Fibroblast of mammary gland (primary cell): ENCODE data around the gene DFFA.
A peak's percentile ranks its signal among the peaks of the same experiment; 100 is the strongest.

Experiments used
- DNase-seq: peaks from one replicate; pipeline ENCODE4 v3.0.0-alpha.2; 2010; ENCODE audit warnings: low read depth
- H3K4me3 ChIP-seq: 2 replicates; pipeline ENCODE4 v1.5.1; 2011; ENCODE audit warnings: low read depth, mild to moderate bottlenecking, low read length, moderate library complexity; ENCODE audit not compliant: control insufficient read depth
- TF ChIP-seq, protein P1 (sequence below): conservative IDR thresholded peaks from 2 replicates; pipeline ENCODE4 v1.5.1; 2011; ENCODE audit warnings: low read depth, low read length, inconsistent platforms; ENCODE audit not compliant: control insufficient read depth, insufficient read depth

Gene DFFA

DNA sequence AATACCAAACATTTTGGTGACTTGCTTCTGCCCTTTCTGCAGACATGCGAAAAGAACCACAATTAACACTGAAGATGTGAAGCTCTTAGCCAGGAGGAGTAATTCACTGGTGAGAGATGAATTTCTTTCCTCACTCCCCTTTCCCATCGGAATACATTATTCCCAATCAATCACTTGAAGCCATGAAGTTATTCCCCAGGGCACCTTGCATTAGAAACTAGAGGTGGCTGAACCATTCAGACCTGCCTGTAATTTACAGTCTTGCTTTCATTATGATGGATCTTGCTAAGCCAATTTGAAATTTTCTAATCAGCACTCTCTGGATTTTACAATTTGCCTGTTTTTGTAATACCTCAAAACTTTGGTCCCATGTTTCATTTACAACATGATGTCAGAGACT lies 32.0 kb downstream of the DFFA start:
- TF ChIP-seq, protein P1, sequence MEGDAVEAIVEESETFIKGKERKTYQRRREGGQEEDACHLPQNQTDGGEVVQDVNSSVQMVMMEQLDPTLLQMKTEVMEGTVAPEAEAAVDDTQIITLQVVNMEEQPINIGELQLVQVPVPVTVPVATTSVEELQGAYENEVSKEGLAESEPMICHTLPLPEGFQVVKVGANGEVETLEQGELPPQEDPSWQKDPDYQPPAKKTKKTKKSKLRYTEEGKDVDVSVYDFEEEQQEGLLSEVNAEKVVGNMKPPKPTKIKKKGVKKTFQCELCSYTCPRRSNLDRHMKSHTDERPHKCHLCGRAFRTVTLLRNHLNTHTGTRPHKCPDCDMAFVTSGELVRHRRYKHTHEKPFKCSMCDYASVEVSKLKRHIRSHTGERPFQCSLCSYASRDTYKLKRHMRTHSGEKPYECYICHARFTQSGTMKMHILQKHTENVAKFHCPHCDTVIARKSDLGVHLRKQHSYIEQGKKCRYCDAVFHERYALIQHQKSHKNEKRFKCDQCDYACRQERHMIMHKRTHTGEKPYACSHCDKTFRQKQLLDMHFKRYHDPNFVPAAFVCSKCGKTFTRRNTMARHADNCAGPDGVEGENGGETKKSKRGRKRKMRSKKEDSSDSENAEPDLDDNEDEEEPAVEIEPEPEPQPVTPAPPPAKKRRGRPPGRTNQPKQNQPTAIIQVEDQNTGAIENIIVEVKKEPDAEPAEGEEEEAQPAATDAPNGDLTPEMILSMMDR = no peak
- no peak overlapping the region for H3K4me3 ChIP-seq
- DNase-seq = no peak

DNA sequence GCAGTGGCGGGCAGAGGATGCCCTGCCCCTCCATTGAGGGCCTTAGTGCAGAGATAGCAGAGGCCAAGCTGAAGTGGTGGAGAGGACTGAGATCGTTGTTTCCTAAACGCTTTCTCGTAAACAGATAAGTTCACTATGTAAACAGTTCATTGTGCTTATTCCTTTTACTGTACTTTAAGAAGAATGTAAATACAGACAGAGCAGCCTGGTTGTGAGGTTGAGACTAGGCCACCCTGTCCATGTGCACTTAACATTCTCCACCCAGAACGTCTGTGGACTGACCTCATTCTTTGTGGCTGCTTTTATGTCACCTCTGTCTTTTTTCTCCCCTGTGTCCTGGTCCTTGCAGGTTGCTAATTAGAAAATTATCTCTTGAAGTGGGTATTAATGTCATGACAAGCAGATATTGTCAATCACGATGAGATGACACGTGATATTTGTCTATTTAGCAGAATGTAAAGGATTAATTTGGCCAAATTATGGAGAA lies 33.6 kb downstream of the DFFA start:
- TF ChIP-seq, protein P1 = no peak
- H3K4me3 ChIP-seq = no peak overlapping the region
- no peak for DNase-seq

DNA sequence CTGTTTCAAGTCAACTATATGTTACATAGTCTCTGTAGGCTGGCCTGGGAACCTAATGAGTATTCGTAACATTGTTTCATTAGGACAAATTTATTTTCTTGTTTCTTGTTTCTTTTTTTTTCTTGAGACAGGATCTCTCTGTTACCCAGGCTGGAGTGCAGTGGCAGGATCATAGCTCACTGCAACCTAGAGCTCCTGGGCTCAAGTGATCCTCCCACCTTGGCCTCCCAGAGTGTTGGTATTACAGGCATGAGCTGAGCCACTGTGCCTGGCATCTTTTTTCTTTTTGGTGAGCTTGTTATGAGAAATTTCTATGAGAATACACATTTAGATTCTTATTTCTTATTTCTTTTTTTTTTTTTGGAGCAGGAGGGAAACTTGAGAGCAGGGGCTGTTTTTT lies 35.3 kb downstream of the DFFA start:
- TF ChIP-seq, protein P1 = no peak
- DNase-seq = no peak
- H3K4me3 ChIP-seq = no peak overlapping the region

DNA sequence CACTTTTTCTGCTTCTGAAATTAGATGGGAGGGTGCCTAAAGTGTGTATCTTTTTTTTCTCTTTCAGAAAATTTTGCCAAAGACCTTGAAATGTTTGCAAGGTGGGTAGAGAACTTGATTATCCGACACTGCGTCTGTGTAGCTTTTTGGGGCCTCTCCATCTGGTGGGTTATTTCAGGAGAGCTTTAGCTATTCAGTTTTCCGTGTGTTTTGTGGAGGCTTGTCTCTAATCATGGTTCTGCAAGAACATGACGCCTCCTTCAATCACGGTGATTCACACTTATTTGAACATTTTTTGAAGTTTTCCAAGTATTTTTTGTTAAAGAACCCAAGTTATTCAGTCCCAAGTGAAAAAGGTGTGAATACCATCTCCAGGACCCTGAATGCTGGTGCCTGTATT lies 37.7 kb downstream of the DFFA start:
- H3K4me3 ChIP-seq = no peak overlapping the region
- TF ChIP-seq, protein P1 = no peak
- no peak for DNase-seq

DNA sequence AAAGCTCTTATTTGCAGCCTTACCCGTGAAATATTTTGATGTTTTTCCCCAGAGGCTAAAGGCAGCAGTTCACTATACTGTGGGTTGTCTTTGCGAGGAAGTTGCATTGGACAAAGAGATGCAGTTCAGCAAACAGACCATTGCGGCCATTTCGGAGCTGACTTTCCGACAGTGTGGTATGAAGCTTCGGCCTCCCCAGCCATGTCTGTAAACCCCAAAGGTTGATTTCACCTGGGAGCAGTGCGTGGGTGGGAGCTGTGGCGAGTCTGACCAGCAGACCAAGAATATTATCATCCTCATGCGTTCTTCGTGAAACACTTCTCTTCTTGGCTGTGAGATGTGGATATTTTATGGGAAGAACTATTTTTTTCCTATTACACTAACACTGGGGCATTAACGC lies 38.5 kb downstream of the DFFA start:
- DNase-seq = no peak
- no peak overlapping the region for H3K4me3 ChIP-seq
- TF ChIP-seq, protein P1 = no peak

DNA sequence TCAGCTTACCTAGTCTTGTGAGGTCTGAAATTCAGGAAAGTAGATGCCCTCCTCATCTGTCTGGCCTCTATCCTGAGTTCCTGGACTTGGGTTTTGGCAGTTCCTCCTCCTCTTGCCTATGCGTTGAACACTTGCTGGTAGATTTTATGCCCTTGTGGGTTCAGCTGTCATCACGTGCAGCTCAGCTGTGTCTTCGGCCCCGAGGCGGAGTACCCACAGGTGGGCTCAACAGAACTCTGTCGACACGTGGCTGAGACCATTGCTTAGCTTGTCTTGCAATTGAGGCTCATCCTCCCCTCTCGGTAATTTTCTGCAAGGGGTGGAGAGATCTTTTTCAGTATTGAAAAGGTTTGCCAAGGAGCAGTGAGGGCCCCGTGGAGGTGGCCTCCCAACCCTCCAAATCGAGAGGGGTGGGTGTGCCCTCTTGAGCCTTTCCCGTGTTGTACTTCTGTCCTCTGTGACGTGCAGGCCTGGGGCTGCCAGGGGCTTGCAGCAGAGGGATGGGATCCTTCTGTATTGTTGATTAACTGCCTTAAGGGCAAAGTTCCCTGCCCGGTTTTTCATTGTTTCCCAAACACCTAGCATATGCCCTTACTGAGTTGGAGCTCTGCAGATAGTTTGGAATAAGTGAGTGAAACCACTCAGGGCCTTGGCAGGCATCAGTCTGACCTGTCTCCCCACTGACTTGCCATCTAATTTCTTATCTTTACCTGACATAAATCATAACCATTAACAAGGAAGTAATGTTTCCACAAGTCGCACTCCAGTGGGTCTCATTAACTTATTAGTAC lies 39.2 kb downstream of the DFFA start:
- no peak for DNase-seq
- H3K4me3 ChIP-seq = no peak overlapping the region
- TF ChIP-seq, protein P1 = no peak

DNA sequence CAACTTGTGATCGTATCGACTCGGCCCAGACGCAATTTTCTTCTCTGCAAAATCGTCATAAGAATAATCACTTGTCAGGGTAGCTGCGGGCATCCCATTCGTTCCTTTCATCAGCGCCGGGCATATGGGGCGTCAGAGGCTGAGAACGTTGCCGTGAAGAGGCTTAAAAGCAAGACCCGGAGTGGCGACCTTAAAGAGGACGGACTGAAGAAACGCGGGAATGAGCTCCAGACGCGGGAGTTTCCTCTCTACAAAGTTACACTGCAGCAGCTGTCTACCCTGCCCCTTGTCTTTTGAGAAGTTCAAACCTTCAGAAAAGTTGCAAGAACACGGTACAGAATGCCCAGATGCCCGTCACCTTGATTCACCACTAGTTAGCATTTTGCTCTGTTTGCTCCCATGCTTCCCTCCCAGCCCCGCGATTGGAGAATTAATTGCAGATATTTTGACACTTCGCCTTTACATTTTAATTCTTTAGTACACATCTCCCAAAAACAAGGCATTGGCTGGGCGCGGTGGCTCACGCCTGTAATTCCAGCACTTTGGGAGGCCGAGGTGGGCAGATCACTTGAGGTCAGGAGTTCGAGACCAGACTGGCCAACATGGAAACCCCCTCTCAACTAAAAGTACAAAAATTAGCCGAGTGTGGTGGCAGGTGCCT lies 41.1 kb downstream of the DFFA start:
- peak overlapping the region; percentile 89 for H3K4me3 ChIP-seq
- peak; percentile 35 for DNase-seq
- TF ChIP-seq, protein P1 = no peak
